HTR-8/SVneo (cell line): ENCODE results near the gene GLT1D1.
"Not testable (repeated sequence)": the region's sequence is repeated elsewhere in the genome, so short reads cannot be mapped to it uniquely, and the experiment has no call there.

Experiments used
- DNase-seq: peaks from one replicate; pipeline ENCODE4 v3.0.0; 2011; ENCODE audit warnings: low spot score, mixed read lengths; ENCODE audit not compliant: insufficient read length
- FAIRE-seq: peaks from 2 replicates; lab custom pipeline; 2011; peaks lifted over from hg19 to GRCh38; lab: Jason Lieb, UNC

Gene GLT1D1

DNA sequence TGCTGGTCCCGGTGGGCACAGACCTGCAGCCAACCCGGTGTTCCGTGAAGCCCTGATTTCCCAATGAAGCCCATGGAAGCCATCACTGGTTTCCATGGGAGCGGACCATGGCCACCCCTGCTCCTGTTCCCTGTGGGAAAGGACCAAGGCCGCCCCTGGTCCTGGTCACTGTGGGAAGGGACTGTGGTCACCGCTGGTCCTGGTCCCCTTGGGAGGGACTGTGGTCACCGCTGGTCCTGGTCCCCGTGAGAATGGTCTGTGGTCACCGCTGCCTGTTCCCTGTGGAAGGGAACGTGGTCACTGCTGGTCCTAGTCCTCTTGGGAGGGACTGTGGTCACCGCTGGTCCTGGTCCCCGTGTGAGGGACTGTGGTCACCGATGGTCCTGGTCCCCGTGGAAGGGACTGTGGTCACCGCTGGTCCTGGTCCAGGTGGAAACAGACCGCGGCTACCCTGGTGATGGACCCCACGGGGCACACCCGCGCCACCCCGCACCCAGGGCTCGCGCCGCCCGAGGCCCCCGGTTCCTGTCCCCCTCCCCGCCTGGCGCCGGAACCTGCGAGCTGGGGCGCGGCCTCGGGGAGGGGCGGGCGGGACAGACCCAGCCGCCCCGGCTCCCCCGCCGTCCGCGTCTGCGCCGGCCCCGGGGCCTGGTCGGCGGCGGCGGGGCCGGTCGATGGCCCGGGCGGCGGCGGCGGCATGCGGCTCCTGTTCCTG, at the start of gene GLT1D1:
GLT1D1 (plus strand) TSS at position 594 of the 715 bp plus-strand sequence; CDS start at position 698, 104 bp downstream.
- FAIRE-seq (no peak), DNase-seq (no peak)

DNA sequence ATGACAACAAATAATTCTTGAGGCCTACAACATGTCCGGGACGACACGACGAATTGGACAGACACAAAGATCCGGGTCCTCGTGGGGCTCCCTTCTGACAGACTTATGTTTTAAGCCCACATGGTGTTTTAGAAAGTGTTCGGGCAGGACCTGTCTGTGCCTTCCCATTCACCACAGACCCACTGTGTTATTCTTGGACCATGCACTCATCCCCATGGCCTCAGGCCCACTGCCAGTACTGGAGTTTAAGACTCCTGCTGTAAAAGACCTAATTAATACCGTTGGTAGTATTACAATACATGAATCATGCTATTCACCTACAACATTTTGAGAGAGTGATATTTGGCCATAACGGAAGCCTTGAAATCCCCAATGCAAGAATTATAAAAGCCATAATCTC, 49.5 kb upstream of the GLT1D1 start:
- DNase-seq (no peak), FAIRE-seq (no peak)

- FAIRE-seq (no peak), DNase-seq (no peak)
These were observed 48.5 kb upstream of the GLT1D1 start for GRCh38 chr12:128804762-128805161.

- DNase-seq, FAIRE-seq: not testable (repeated sequence)
These were observed 47.9 kb upstream of the GLT1D1 start for GRCh38 chr12:128805406-128805805.

DNA sequence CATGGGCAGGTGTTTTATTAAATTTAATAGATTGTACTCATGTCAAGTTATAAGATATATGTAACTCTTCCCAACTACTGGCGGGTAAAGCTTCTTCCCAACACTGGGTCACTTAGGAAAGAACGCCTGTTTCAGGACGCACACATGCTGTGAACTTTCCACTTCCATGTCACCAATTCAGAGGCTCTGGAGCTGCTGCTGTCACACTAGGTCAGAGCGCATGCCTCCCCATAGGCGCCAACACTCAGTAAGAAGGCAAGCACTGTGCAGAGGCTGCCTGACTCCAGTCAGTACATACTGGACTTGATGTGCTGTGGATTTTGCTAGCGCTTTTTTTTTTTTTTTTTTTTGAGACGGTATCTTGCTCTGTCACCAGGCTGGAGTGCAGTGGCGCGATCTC, 46.7 kb upstream of the GLT1D1 start:
- FAIRE-seq (no peak), DNase-seq (no peak)

DNA sequence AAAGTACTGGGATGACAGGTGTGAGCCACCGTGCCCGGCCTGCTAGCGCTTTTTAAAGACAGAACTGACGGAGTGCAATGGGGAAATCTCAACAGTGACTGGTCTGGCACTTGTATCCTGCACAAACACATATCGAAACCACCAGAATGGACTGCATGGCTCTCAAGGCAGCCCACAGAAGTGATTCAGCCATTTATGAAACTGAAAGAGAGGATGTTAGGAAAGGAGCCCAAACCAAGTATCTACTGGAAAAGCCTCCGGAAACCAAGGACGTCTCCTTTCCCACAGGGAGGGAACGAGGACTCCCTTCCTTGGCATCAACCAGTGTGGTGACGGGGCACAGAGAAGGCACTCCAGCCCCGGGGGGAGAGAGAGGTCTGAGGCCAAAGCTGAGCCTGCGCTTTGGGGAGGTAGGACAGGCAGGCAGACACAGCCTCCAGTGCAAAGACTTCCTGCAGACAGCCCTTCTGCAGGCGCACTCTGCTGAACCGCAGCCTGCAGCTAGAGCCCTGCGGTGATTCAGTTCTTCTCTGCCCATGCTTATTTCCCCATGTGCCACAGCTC, 46.0 kb upstream of the GLT1D1 start:
- DNase-seq (no peak), FAIRE-seq (no peak)

- FAIRE-seq: no peak
- DNase-seq: no peak
These were observed 44.6 kb upstream of the GLT1D1 start for GRCh38 chr12:128808651-128809050.

DNA sequence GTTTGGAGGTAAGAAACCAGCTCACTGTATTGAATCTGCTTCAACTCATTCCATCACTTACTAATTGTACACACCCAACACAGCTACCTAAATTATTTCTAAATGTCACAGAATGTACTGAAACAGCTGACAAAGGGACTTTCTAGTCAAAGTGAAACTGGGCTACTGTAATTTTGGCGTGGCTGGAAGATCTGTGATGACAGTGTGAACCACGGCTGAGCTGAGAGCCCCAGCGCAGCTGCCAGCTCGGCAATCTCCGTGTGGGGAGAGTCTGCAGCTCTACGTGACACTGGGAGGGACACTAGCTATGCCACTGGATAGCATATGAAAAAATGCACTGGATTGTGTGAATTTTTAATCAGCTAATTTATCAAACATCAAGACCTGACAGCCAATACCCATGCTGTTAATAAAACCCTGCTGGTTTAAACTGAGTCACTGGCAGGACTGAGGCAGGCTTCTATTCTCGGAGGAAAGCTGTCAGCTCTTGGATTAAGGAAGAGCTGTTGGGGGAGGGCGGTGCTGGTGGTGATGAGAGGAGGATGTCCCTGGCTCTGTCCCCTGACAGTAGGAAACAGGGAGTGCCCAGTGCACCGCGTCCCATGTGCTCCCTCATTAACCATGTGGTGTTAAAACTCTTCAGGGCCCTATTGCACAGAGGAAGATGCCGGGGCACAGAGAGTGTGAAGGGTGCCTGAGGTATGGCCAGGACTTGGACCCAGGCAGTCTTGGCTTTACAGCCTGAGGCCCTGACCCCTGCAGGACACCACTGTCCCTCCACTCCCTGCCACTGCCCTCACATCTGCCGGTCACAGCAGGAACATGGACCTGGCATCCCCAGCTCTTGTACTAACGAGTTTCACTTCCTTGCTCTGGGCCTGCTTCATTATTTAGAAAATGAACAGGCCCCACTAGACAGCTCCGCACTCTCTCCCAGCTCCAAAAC, 42.8 kb upstream of the GLT1D1 start:
- FAIRE-seq: no peak
- DNase-seq: no peak

DNA sequence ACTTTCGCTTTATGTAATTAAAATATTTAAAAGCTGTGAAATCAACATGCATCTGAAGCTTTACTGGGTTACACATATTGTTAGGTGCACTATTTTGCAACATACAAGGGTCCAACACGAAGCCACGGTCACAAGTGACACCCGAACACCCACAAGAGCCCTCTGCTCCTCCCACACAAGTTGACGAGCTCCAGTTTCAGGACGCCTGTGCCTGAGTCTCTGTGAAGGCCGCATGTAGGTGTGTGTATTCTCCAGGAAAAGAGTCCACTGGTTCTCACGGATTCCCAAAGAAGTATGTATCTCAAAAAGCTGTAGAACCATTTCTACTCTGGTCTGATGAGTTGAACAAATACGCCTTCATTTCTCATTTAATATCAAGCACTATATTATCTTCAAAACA, 41.5 kb upstream of the GLT1D1 start:
- no peak for DNase-seq
- no peak for FAIRE-seq

- no peak for DNase-seq
- no peak for FAIRE-seq
These were observed 39.9 kb upstream of the GLT1D1 start for GRCh38 chr12:128813392-128813791.

DNA sequence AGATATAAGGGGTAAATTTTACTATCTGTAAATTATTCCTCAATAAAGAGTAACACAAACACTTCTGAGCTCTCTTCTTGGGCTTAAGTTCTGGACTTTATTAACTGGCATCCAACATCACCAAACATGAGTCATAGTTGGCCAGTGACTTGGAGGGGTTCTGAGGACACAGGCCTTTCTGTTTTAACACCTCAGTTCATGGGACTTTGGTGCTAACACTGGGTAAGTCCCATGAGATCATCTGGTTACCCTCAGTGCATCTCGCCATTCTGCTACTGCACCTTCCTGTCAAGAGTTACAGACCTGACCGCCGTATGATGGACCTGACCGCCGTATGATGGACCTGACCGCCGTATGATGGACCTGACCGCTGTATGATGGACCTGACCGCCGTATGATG, 39.4 kb upstream of the GLT1D1 start:
- FAIRE-seq (no peak), DNase-seq (no peak)

GRCh38 chr12:128814411-128815261, 38.6 kb upstream of the GLT1D1 start:
- DNase-seq: no peak
- FAIRE-seq: no peak

GRCh38 chr12:128815779-128816642, 37.3 kb upstream of the GLT1D1 start:
- DNase-seq (no peak), FAIRE-seq (no peak)

- no peak for DNase-seq
- FAIRE-seq: no peak
These were observed 36.7 kb upstream of the GLT1D1 start for GRCh38 chr12:128816643-128816920.

DNA sequence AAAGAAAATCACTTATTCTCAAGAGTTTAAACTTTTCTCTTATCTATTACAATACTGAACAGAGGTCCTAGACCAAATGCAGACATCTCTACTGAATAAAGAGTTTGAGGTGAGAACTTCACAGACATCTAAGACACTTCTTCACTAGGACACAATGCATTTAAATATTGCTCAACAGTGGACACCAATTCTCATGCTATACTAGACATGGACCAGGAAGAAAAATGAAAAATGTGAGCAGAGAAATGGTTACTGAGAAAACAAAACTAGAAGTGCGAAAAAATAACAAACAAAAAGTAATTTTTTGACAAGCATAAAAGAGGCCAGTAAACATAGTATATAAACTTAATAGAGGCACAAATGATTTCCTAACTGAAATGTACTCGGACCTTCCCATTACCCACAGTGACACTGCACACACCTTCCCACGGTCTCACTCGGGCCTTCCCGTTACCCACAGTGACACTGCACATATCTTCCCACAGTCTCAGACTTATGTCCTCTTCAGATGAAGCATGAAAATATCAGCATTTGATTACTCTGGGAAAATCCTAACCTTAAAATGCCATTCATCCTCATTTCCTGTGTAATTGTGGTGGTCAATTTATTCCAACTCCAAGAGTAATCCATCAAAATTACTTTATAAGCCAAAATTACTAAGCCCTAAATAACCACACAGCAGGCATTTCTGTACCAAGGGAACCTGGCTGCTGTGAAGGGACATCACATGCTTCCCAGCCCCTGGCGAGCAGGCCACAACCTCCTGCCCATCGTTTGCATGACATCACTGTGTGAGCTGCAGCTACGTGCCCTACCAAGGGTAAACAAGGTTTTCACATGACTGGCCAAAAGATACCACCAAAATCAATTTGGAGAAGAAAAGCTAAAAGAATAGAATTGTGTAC, 35.9 kb upstream of the GLT1D1 start:
- DNase-seq (no peak), FAIRE-seq (no peak)

GRCh38 chr12:128818065-128819022, 34.9 kb upstream of the GLT1D1 start:
- DNase-seq (no peak), FAIRE-seq (no peak)
